ENCODE measurements around the gene ARMC7. TPM values are rescaled to one million over a fixed set of nuclear protein-coding genes. Genes with fewer than 3 reads are reported as not detected.

ARMC7 gene
- total and polyA plus RNA-seq, 2 of the 13 experiments (the other 11 are each of a cell fraction or from before 2014, with no cell fraction given), result 3.9 to 4.2 TPM

DNA sequence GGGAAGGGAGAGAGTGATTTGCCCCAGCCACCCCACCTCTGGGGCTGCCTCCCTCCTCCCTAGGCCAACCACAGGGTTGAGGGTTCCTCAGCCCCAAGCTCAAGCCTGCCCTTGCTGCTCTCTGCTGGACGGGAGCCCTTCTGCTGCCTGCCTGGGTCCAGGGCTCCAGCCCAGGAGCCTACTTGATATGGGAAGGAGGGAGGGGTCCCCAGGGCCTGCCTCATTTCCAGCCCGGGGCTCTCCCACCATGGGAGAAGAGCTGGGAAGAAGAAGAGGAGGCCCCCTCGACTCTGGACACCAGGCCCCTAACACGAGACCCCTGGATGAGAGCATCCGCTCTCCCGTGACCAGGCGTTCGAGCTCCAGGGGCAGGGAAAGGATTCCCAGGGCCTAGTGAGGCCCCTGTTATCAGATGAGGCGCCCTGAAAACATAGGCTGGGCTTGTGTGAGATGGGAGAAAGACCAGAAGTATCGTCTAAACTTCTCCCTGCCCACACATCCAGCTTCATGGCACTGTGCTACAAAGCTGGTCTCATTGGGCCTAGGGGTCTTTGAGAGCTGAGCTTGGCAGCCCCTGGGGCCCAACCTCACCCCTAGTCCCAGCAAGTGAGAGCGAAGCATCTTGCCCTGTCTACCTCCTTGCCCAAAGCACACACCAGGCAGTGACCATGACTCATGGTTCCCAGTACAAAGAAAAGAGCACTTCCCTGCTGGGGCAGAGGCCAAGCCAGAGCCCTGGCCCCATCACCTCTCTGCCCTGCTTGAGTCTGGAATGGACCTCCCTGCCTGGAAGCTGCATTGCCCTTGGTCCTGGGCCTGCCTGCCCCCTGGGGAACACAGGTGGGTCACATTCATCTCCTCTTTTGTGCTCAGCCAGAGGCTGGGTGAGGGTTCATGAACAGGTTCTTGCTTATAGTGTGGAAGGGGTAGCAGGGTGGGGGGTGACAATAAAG, 21.0 kb upstream of the ARMC7 start (continued):
- TF ChIP-seq, protein P1, sequence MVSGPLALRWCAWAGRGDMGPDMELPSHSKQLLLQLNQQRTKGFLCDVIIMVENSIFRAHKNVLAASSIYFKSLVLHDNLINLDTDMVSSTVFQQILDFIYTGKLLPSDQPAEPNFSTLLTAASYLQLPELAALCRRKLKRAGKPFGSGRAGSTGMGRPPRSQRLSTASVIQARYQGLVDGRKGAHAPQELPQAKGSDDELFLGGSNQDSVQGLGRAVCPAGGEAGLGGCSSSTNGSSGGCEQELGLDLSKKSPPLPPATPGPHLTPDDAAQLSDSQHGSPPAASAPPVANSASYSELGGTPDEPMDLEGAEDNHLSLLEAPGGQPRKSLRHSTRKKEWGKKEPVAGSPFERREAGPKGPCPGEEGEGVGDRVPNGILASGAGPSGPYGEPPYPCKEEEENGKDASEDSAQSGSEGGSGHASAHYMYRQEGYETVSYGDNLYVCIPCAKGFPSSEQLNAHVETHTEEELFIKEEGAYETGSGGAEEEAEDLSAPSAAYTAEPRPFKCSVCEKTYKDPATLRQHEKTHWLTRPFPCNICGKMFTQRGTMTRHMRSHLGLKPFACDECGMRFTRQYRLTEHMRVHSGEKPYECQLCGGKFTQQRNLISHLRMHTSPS (CRISPR knock-in tag; IDR thresholded peaks at IDR 0.05; ENCODE audit: low read depth), result peak; percentile 44; the same call in 1 of the 2 replicates
- TF ChIP-seq PHF21A (CRISPR knock-in tag; IDR thresholded peaks at IDR 0.05) (peak; percentile 30; the same call in 1 of the 2 replicates), ZBTB34 (CRISPR knock-in tag; IDR thresholded peaks at IDR 0.05) (no peak), ZNF337 (CRISPR knock-in tag; IDR thresholded peaks at IDR 0.05; ENCODE audit: borderline replicate concordance, low read depth) (0 out of 2 replicates have a peak, but pooled peaks have one; percentile 33), ZNF572 (CRISPR knock-in tag; IDR thresholded peaks at IDR 0.05) (0 out of 2 replicates have a peak, but pooled peaks have one; percentile 30), KAT7 (CRISPR knock-in tag; IDR thresholded peaks at IDR 0.05; ENCODE audit: borderline replicate concordance) (no peak), NFE2 (CRISPR knock-in tag; IDR thresholded peaks at IDR 0.05) (0 out of 2 replicates have a peak, but pooled peaks have one; percentile 6), GLI4 (CRISPR knock-in tag; IDR thresholded peaks at IDR 0.05; ENCODE audit: borderline replicate concordance) (no peak), SIN3A (IDR thresholded peaks at IDR 0.05; ENCODE audit: borderline replicate concordance, low read depth, low read length) (peak; percentile 26; the same call in 1 of the 2 replicates), ZBTB7A (CRISPR knock-in tag; IDR thresholded peaks at IDR 0.05) (0 out of 2 replicates have a peak, but pooled peaks have one; percentile 43), SKIL (CRISPR knock-in tag; IDR thresholded peaks at IDR 0.05; ENCODE audit: borderline replicate concordance) (peak; percentile 45; the same call in 1 of the 2 replicates), SALL1 (CRISPR knock-in tag; IDR thresholded peaks at IDR 0.05) (peak; percentile 26; the same call in 1 of the 2 replicates), PHF8 (CRISPR knock-in tag; IDR thresholded peaks at IDR 0.05) (no peak), U2AF2 (IDR thresholded peaks at IDR 0.05; ENCODE audit: low read depth, low read length) (no peak), FOSL1 (CRISPR knock-in tag; IDR thresholded peaks at IDR 0.05; ENCODE audit: borderline replicate concordance) (peak; percentile 44; the same call in 1 of the 2 replicates), RARA (CRISPR knock-in tag; IDR thresholded peaks at IDR 0.05) (peak; percentile 79), LCORL (IDR thresholded peaks at IDR 0.05) (no peak), LCORL (CRISPR knock-in tag; IDR thresholded peaks at IDR 0.05) (peak; percentile 77), ZNF569 (CRISPR knock-in tag; IDR thresholded peaks at IDR 0.05; ENCODE audit: borderline replicate concordance) (no peak), ZNF792 (CRISPR knock-in tag; IDR thresholded peaks at IDR 0.05) (no peak), SMAD1 (CRISPR knock-in tag; IDR thresholded peaks at IDR 0.05; ENCODE audit: borderline replicate concordance, low read depth) (peak; percentile 57; the same call in 1 of the 2 replicates)
